Prostate gland (tissue), 2 donors: ENCODE measurements around the gene WBP4.

Experiments used
- POLR2AphosphoS5 ChIP-seq: sonication (generic); formaldehyde crosslinking; IDR thresholded peaks from one replicate; pipeline ENCODE4 v1.6.1; 2017; ENCODE audit warnings: antibody characterized with exemption
- TF ChIP-seq, protein P1 (sequence below), 4 experiments: fragments of 200-600 bp in 2 of 4; fragments of 450-650 bp in 2 of 4; sonication (generic) in 2 of 4; IDR thresholded peaks; 1 replicate in 3 of 4; 2 replicates in 1 of 4; pipeline ENCODE4 v1.5.1; 2016 to 2019; ENCODE audit warnings: antibody characterized with exemption in 4 of 4, mild to moderate bottlenecking in 2 of 4, moderate library complexity in 2 of 4

DNA sequence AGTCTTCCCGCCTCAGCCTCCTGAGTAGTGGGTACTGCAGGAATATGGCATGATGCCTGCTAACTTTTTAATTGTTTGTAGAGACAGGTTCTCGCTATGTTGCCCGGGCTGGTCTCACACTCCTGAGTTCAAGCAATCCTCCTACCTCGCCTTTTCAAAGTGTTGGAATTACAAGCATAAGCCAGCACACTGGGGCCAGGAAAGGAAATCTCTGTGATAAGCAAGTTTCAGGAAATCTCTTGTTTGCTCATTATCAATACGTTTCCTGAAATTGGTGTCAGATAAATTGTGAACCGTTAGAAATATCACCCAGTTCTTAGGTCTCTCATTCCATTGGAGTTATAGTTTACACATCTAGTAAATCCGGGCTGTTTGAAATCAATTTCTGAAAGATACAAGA lies 14.2 kb downstream of the WBP4 start:
- TF ChIP-seq, protein P1, sequence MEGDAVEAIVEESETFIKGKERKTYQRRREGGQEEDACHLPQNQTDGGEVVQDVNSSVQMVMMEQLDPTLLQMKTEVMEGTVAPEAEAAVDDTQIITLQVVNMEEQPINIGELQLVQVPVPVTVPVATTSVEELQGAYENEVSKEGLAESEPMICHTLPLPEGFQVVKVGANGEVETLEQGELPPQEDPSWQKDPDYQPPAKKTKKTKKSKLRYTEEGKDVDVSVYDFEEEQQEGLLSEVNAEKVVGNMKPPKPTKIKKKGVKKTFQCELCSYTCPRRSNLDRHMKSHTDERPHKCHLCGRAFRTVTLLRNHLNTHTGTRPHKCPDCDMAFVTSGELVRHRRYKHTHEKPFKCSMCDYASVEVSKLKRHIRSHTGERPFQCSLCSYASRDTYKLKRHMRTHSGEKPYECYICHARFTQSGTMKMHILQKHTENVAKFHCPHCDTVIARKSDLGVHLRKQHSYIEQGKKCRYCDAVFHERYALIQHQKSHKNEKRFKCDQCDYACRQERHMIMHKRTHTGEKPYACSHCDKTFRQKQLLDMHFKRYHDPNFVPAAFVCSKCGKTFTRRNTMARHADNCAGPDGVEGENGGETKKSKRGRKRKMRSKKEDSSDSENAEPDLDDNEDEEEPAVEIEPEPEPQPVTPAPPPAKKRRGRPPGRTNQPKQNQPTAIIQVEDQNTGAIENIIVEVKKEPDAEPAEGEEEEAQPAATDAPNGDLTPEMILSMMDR (IDR thresholded peaks at IDR 0.05), result no peak
- no peak for TF ChIP-seq POLR2AphosphoS5
